HCT116 (cell line): ENCODE results near the gene SLC30A10.

Source experiments
- CEBPB ChIP-seq: IDR thresholded peaks from 2 replicates; pipeline ENCODE4 v1.6.1; 2012; ENCODE audit warnings: low read depth
- EGR1 ChIP-seq: IDR thresholded peaks from 2 replicates; pipeline ENCODE4 v1.6.1; 2012; ENCODE audit warnings: low read depth
- EZH2 ChIP-seq: fragments of 200-600 bp; sonication (generic); IDR thresholded peaks from 2 replicates; pipeline ENCODE4 v1.6.1; 2017; ENCODE audit warnings: antibody characterized with exemption, mixed run types
- POLR2A ChIP-seq: IDR thresholded peaks from 2 replicates; pipeline ENCODE4 v1.7.0; 2011; ENCODE audit warnings: borderline replicate concordance; ENCODE audit not compliant: insufficient read depth, insufficient read length; ENCODE audit errors: extremely low read depth
- POLR2AphosphoS5 ChIP-seq: IDR thresholded peaks from 2 replicates; pipeline ENCODE4 v1.6.1; 2011; ENCODE audit warnings: mild to moderate bottlenecking, low read depth, low read length, moderate library complexity
- RAD21 ChIP-seq: IDR thresholded peaks from 2 replicates; pipeline ENCODE4 v1.6.1; 2012; ENCODE audit warnings: low read depth, mild to moderate bottlenecking
- REST ChIP-seq: IDR thresholded peaks from 2 replicates; pipeline ENCODE4 v1.6.1; 2012; ENCODE audit warnings: low read depth
- TF ChIP-seq, protein P1 (sequence below), 3 experiments: fragments of 200-600 bp in 1 of 3; sonication (generic) in 1 of 3; IDR thresholded peaks in 2 of 3; conservative IDR thresholded peaks in 1 of 3; 2 replicates each; pipeline ENCODE4 v1.5.1; 2012 to 2017; ENCODE audit warnings: low read depth in 2 of 3, low read length in 2 of 3, antibody characterized with exemption in 1 of 3, borderline replicate concordance in 1 of 3, control low read depth in 1 of 3, mild to moderate bottlenecking in 1 of 3, mixed read lengths in 1 of 3, mixed run types in 1 of 3, moderate library complexity in 1 of 3; ENCODE audit not compliant: insufficient read depth in 1 of 3

DNA sequence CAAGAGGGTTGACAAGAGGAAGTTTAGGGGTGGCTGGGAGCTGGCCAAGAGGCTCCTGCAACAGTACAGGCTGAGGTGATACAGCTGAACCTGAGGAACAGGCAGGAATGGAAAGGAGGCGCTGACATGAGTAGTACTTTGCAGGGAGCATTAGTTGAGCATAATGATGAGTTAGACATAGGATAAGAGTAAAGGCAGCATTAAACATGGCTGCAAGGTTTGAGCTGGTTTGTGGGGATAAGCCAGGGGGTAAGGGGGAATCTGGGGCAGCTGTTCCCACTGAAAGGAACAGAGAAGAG lies 20.6 kb downstream of the SLC30A10 start:
- TF ChIP-seq, protein P1, sequence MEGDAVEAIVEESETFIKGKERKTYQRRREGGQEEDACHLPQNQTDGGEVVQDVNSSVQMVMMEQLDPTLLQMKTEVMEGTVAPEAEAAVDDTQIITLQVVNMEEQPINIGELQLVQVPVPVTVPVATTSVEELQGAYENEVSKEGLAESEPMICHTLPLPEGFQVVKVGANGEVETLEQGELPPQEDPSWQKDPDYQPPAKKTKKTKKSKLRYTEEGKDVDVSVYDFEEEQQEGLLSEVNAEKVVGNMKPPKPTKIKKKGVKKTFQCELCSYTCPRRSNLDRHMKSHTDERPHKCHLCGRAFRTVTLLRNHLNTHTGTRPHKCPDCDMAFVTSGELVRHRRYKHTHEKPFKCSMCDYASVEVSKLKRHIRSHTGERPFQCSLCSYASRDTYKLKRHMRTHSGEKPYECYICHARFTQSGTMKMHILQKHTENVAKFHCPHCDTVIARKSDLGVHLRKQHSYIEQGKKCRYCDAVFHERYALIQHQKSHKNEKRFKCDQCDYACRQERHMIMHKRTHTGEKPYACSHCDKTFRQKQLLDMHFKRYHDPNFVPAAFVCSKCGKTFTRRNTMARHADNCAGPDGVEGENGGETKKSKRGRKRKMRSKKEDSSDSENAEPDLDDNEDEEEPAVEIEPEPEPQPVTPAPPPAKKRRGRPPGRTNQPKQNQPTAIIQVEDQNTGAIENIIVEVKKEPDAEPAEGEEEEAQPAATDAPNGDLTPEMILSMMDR (IDR thresholded peaks at IDR 0.05 in 2 of 3, conservative IDR thresholded peaks at IDR 0.05 in 1 of 3; ENCODE audit: borderline replicate concordance in 1 of 3, insufficient read depth in 1 of 3, low read depth in 2 of 3, low read length in 2 of 3), result no peak
- TF ChIP-seq RAD21, result no peak
- no peak for TF ChIP-seq POLR2AphosphoS5
- no peak for TF ChIP-seq CEBPB
- no peak for TF ChIP-seq POLR2A
- TF ChIP-seq EZH2, result no peak
- no peak for TF ChIP-seq EGR1
- no peak for TF ChIP-seq REST
